Measurements from ENCODE around the gene CRIM1.

Gene CRIM1

DNA sequence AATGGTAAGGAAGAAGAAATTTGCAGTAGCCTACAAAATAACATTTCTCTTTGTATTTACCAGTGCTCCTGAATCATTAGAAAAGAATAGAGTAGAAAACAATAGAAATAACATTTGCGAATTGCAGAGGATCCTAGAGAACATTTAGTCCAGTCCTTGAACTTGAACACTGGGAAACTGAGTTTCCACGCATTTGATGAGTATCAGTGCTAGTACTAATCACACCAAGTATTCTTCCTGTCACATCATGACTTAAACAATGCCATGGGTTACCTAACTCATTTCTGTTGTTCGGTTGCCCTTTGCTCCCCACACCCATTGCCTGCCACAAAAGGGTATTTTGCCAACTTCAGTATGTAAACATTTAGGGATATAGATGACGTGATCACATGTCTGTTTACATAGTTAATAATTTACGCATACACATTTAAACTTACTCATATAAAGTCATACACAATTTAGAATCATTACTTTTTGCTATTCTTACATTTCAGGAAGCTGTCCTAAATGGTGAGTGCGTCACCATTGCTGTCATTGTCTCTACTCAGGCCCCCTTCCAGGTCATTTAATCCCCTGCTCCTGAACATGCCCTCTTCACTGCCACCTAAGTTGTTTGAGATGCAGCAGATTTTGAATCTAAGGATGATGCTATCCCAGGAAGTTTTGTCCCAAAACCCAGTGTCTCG lies 42.3 kb downstream of the CRIM1 start:
- Histone ChIP-seq H3K27ac (peak overlapping the region in 1 of 2 donors; percentile 10), H3K36me3 (peaks cover 0 to 11% (median 7%) of the 10 kb centered on the region in 3 donors), H3K27me3 (no peaks in the 10 kb centered on the region), H3K4me1 (peaks cover 0 to 99% (median 39%) of the 10 kb centered on the region in 4 donors), H3K4me3 (no peak overlapping the region), H3K9me3 (no peaks in the 10 kb centered on the region)
- intact Hi-C loops (cut with DNase I; ENCODE audit: low total_unique reads) = no loop called here
- TF ChIP-seq, protein P1, sequence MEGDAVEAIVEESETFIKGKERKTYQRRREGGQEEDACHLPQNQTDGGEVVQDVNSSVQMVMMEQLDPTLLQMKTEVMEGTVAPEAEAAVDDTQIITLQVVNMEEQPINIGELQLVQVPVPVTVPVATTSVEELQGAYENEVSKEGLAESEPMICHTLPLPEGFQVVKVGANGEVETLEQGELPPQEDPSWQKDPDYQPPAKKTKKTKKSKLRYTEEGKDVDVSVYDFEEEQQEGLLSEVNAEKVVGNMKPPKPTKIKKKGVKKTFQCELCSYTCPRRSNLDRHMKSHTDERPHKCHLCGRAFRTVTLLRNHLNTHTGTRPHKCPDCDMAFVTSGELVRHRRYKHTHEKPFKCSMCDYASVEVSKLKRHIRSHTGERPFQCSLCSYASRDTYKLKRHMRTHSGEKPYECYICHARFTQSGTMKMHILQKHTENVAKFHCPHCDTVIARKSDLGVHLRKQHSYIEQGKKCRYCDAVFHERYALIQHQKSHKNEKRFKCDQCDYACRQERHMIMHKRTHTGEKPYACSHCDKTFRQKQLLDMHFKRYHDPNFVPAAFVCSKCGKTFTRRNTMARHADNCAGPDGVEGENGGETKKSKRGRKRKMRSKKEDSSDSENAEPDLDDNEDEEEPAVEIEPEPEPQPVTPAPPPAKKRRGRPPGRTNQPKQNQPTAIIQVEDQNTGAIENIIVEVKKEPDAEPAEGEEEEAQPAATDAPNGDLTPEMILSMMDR (IDR thresholded peaks at IDR 0.05) = no peak
- DNase-seq = no peak

DNA sequence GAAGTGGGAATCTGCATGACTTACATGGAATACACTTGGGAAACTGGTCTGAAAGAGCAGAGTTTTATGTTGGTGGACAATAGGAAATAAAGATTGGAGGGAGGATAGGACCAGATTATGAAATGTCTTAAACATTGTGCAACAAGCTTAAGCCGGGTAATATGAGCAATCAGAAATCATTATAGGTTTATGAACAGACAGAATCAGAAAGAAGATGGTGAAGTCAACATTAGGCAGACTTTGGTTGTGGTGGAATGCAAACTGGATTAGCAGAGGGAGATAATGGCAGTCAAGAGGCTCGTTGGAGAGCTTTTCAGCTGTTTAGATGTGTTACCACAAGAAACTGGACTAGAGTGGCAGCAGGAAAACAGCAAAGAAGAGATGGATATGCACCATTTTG lies 43.5 kb downstream of the CRIM1 start:
- Histone ChIP-seq H3K9me3 (no peaks in the 10 kb centered on the region), H3K4me3 (no peak overlapping the region), H3K27me3 (no peaks in the 10 kb centered on the region), H3K36me3 (peaks cover 0 to 11% (median 7%) of the 10 kb centered on the region in 3 donors), H3K27ac (peak overlapping the region; percentile 18 to 74), H3K4me1 (peaks cover 0 to 100% (median 36%) of the 10 kb centered on the region in 4 donors)
- TF ChIP-seq, protein P1 (IDR thresholded peaks at IDR 0.05) = no peak
- no peak for DNase-seq
- intact Hi-C loops (cut with DNase I; ENCODE audit: low total_unique reads) = no loop called here

DNA sequence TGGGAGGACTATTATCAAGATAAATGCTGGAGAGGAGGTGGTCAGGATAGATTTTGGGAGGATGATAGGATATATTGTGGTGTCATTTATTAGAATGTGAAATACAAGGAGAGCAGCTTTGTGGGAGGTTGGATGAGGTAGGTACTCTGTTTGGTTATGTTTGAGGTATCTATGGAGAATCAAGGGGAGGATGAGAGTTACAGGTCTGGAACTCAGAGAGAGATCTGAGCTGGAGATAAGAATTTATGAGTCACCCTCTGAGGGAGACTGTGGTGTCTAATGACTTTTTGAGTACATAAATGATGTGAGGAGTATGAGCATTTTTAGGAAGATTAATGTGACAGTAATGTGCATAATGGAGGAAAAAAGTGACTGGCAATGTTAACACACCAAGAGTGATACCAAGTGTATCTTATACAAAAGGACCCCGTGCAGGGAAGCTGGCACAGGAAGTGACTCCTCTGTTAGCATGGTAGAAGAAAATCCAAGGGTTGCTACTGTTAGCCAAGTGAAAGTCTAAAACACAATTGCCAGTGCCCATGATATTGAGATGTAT lies 48.2 kb downstream of the CRIM1 start:
- H3K4me1 ChIP-seq = peaks cover 0 to 100% (median 56%) of the 10 kb centered on the region in 4 donors
- TF ChIP-seq, protein P1 (IDR thresholded peaks at IDR 0.05) = no peak

DNA sequence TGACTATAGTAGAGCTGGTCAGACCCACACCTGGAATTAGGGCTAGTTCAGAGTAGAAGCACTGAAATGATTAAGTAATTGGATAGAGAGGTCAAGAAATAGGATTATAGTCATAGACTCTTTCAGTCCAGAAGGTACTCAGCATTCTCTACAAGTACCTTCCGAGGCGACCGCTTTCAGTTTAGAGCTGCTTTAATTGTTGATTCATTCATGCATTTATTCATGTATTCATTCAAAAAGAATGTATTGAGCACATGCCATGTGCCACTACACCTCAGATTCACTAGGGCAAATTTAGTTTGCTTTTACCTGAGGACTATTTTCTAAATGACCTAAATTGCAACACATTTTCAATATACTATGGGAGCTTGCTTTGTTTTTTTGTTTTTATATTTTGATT lies 48.7 kb downstream of the CRIM1 start:
- no peaks in the 10 kb centered on the region for H3K9me3 ChIP-seq
- TF ChIP-seq, protein P1 (IDR thresholded peaks at IDR 0.05) = no peak
- H3K36me3 ChIP-seq = no peaks in the 10 kb centered on the region
- intact Hi-C loops (cut with DNase I; ENCODE audit: low total_unique reads) = no loop called here
- H3K4me3 ChIP-seq = peak overlapping the region in 1 of 2 donors; percentile 6
- H3K27me3 ChIP-seq = no peaks in the 10 kb centered on the region
- peak overlapping the region; percentile 68 to 74 for H3K27ac ChIP-seq
- H3K4me1 ChIP-seq = peaks cover 0 to 100% (median 59%) of the 10 kb centered on the region in 4 donors
- no peak for DNase-seq

More for the DNA sequence above, 48.2 kb downstream of the CRIM1 start:
- intact Hi-C loops (cut with DNase I; ENCODE audit: low total_unique reads) = no loop called here
- Histone ChIP-seq H3K27ac (peak overlapping the region; percentile 68 to 74), H3K4me3 (no peak overlapping the region), H3K36me3 (no peaks in the 10 kb centered on the region), H3K9me3 (no peaks in the 10 kb centered on the region), H3K27me3 (no peaks in the 10 kb centered on the region)
- DNase-seq = no peak

DNA sequence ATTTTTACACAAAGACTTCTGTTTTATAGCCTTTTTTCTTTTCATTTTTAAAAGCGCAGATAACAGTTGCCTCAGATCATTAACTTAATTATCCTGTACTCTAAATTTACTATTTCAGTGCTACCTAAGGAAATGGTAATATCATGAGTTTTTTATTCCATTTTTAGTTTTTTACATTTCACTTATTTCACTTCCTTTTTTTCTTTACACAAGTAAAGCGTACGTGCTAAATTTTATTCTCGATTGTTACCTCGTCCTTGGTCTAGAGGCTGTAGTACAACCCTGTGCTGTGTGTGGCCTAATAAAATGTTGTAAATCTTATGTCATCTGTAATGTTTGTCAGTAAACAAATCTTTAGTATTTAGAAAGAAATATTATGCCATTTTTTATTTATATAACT lies 49.2 kb downstream of the CRIM1 start:
- TF ChIP-seq, protein P1 (IDR thresholded peaks at IDR 0.05) = no peak

More for the DNA sequence above, 49.2 kb downstream of the CRIM1 start:
- peak overlapping the region in 1 of 2 donors; percentile 6 for H3K4me3 ChIP-seq
- H3K36me3 ChIP-seq = no peaks in the 10 kb centered on the region
- intact Hi-C loops (cut with DNase I; ENCODE audit: low total_unique reads) = no loop called here
- peak overlapping the region; percentile 68 to 74 for H3K27ac ChIP-seq
- peaks cover 0 to 100% (median 62%) of the 10 kb centered on the region in 4 donors for H3K4me1 ChIP-seq
- no peaks in the 10 kb centered on the region for H3K9me3 ChIP-seq
- DNase-seq = no peak
- H3K27me3 ChIP-seq = no peaks in the 10 kb centered on the region
